HepG2 (cell line): Measurements from ENCODE around the gene STK36. TPM values are rescaled to one million over a fixed set of nuclear protein-coding genes. Genes with fewer than 3 reads are reported as not detected.
A peak's percentile ranks its signal among the peaks of the same experiment; 100 is the strongest.

Source experiments
- ATAD3A ChIP-seq: sonication (generic); formaldehyde crosslinking; IDR thresholded peaks from 2 replicates; pipeline ENCODE4 v1.4.0; 2020; ENCODE audit warnings: missing genetic modification reagents
- ATF1 ChIP-seq: IDR thresholded peaks from 2 replicates; pipeline ENCODE4 v1.6.1; 2016; ENCODE audit warnings: mild to moderate bottlenecking, control low read depth
- BCL6 ChIP-seq: IDR thresholded peaks from 2 replicates; pipeline ENCODE4 v1.6.1; 2016; ENCODE audit warnings: missing genetic modification reagents, missing compliant biosample characterization
- DNMT3B ChIP-seq: conservative IDR thresholded peaks from 2 replicates; pipeline ENCODE4 v1.6.1; 2016; ENCODE audit warnings: missing biosample characterization, control low read depth
- FOXP4 ChIP-seq: sonication (generic); formaldehyde crosslinking; IDR thresholded peaks from 2 replicates; pipeline ENCODE4 v1.4.0; 2020; ENCODE audit warnings: missing genetic modification reagents
- GABPB1 ChIP-seq: IDR thresholded peaks from 2 replicates; pipeline ENCODE4 v1.6.1; 2016; ENCODE audit warnings: mild to moderate bottlenecking, missing genetic modification reagents, moderate library complexity, missing compliant biosample characterization
- HOXA5 ChIP-seq: sonication (generic); formaldehyde crosslinking; IDR thresholded peaks from 2 replicates; pipeline ENCODE4 v1.4.0; 2020; ENCODE audit warnings: missing genetic modification reagents
- JDP2 ChIP-seq: sonication (generic); formaldehyde crosslinking; IDR thresholded peaks from 2 replicates; pipeline ENCODE4 v1.8.1; 2022; ENCODE audit warnings: missing genetic modification reagents, borderline replicate concordance
- KLF12 ChIP-seq: sonication (generic); formaldehyde crosslinking; IDR thresholded peaks from 2 replicates; pipeline ENCODE4 v1.4.0; 2020; ENCODE audit warnings: missing genetic modification reagents, borderline replicate concordance
- MIXL1 ChIP-seq: IDR thresholded peaks from 2 replicates; pipeline ENCODE4 v1.6.1; 2016
- NR1H2 ChIP-seq: sonication (generic); formaldehyde crosslinking; IDR thresholded peaks from 2 replicates; pipeline ENCODE4 v1.8.1; 2022; ENCODE audit warnings: low read depth, missing genetic modification reagents, borderline replicate concordance
- PHF5A ChIP-seq: IDR thresholded peaks from one replicate; pipeline ENCODE4 v1.6.1; 2018; ENCODE audit warnings: low read depth, missing genetic modification reagents; ENCODE audit not compliant: unreplicated experiment
- PREB ChIP-seq: sonication (generic); formaldehyde crosslinking; IDR thresholded peaks from 2 replicates; pipeline ENCODE4 v1.4.0; 2020; ENCODE audit warnings: missing genetic modification reagents
- RBAK ChIP-seq: sonication (generic); formaldehyde crosslinking; IDR thresholded peaks from 2 replicates; pipeline ENCODE4 v1.5.1; 2020; ENCODE audit warnings: mild to moderate bottlenecking, missing genetic modification reagents
- RBM22 ChIP-seq: fragments of 200-400 bp; formaldehyde crosslinking; optimal IDR thresholded peaks from 2 replicates; pipeline ENCODE3; 2017; ENCODE audit warnings: mild to moderate bottlenecking, low read length, moderate library complexity
- RXRB ChIP-seq: IDR thresholded peaks from 2 replicates; pipeline ENCODE4 v1.6.1; 2016; ENCODE audit warnings: borderline replicate concordance, missing genetic modification reagents, missing compliant biosample characterization
- TCF12 ChIP-seq, 2 experiments: fragments of 450-650 bp in 1 of 2; sonication (generic) in 1 of 2; formaldehyde crosslinking in 1 of 2; IDR thresholded peaks; 2 replicates each; pipeline versions ENCODE4 v1.6.1 to v1.8.0; 2017 to 2022; ENCODE audit warnings: antibody characterized with exemption in 1 of 2, mild to moderate bottlenecking in 1 of 2, missing genetic modification reagents in 1 of 2, moderate library complexity in 1 of 2
- ZBTB49 ChIP-seq: sonication (generic); formaldehyde crosslinking; IDR thresholded peaks from 2 replicates; pipeline ENCODE4 v1.4.0; 2020; ENCODE audit warnings: missing genetic modification reagents, borderline replicate concordance
- ZFAT ChIP-seq: sonication (generic); formaldehyde crosslinking; conservative IDR thresholded peaks from 2 replicates; pipeline ENCODE4 v1.8.1; 2023; ENCODE audit warnings: missing genetic modification reagents, inconsistent platforms
- ZFP41 ChIP-seq: sonication (generic); formaldehyde crosslinking; IDR thresholded peaks from 2 replicates; pipeline ENCODE4 v1.4.0; 2020; ENCODE audit warnings: mild to moderate bottlenecking, missing genetic modification reagents, borderline replicate concordance
- ZNF276 ChIP-seq: sonication (generic); formaldehyde crosslinking; IDR thresholded peaks from 2 replicates; pipeline ENCODE4 v1.4.0; 2020; ENCODE audit warnings: mild to moderate bottlenecking, low read depth, missing genetic modification reagents
- ZNF44 ChIP-seq: sonication (generic); formaldehyde crosslinking; IDR thresholded peaks from 2 replicates; pipeline ENCODE4 v1.5.1; 2020; ENCODE audit warnings: mild to moderate bottlenecking, missing genetic modification reagents
- ZSCAN30 ChIP-seq: sonication (generic); formaldehyde crosslinking; IDR thresholded peaks from 2 replicates; pipeline ENCODE4 v1.5.0; 2020; ENCODE audit warnings: mild to moderate bottlenecking, missing genetic modification reagents
- polyA plus RNA-seq, 8 experiments: library from polyadenylated mRNA; depleted of rRNA in 3 of 8; stranded (reverse) in 7 of 8; unstranded in 1 of 8; fragments of >200 nt; fragmentation: Illumina TruSeq in 4 of 8; extraction: Trizol in 4 of 8; gene quantifications; 2 replicates each; pipeline versions ENCODE4 v1.2.1 to v1.2.3, GENCODE V29; 2011 to 2016; ENCODE audit warnings: low read depth in 4 of 8, missing spikeins in 1 of 8, mixed read lengths in 1 of 8; ENCODE audit not compliant: insufficient read depth in 1 of 8
- total RNA-seq, 5 experiments: library from RNA; depleted of rRNA; stranded (reverse); fragments of >200 nt; fragmentation: Illumina TruSeq; extraction: Trizol; gene quantifications; 2 replicates each; pipeline ENCODE4 v1.2.3, GENCODE V29; 2016; ENCODE audit warnings: low read depth in 1 of 5

The STK36 gene
- total and polyA plus RNA-seq, 2 of the 13 experiments (the other 11 are each of a cell fraction or from before 2014, with no cell fraction given) = 45.9 to 83.5 TPM

GRCh38 chr2:218710687-218711549 lies 39.0 kb downstream of the STK36 start, which contains the start of gene TTLL4 (continued):
- TF ChIP-seq FOXP4 (0 out of 2 replicates have a peak, but pooled peaks have one; percentile 22), PHF5A (peak; percentile 43), KLF12 (CRISPR knock-in tag) (peak; percentile 13; the same call in 1 of the 2 replicates), MIXL1 (CRISPR knock-in tag) (no peak), JDP2 (CRISPR knock-in tag) (no peak), ATF1 (no peak), PREB (CRISPR knock-in tag) (no peak), TCF12 (IDR thresholded peaks at IDR 0.05) (no peak), TCF12 (CRISPR knock-in tag; IDR thresholded peaks at IDR 0.05) (no peak), ZFP41 (CRISPR knock-in tag) (peak; percentile 71; the same call in 1 of the 2 replicates), GABPB1 (peak; percentile 93), ZSCAN30 (CRISPR knock-in tag) (peak; percentile 73; the same call in 1 of the 2 replicates), RXRB (peak; percentile 42; the same call in 1 of the 2 replicates), HOXA5 (peak; percentile 91), DNMT3B (CRISPR knock-in tag) (0 out of 2 replicates have a peak, but pooled peaks have one; percentile 24), BCL6 (CRISPR knock-in tag) (peak; percentile 58; the same call in 1 of the 2 replicates), ZNF276 (CRISPR knock-in tag) (peak; percentile 73), ZNF44 (CRISPR knock-in tag) (no peak), ATAD3A (CRISPR knock-in tag) (no peak), RBAK (CRISPR knock-in tag) (no peak), ZBTB49 (CRISPR knock-in tag) (no peak), NR1H2 (CRISPR knock-in tag) (no peak), RBM22 (no peak), ZFAT (CRISPR knock-in tag) (peak; percentile 75; the same call in 1 of the 2 replicates)
